HG02981 (cell line): ENCODE data around the gene BCAS3.

ENCODE experiments used
- ATAC-seq: cut with Tn5 transposase; IDR thresholded peaks from one replicate; pipeline ENCODE4 v1.9.1; 2021; ENCODE audit warnings: mild to moderate bottlenecking, moderate library complexity; ENCODE audit not compliant: unreplicated experiment

BCAS3 gene

GRCh38 chr17:61323909-61324868 lies 646.5 kb downstream of the BCAS3 start:
- no peak for ATAC-seq

- ATAC-seq = no peak
Observed at GRCh38 chr17:61324950-61325349, 647.3 kb downstream of the BCAS3 start.

- ATAC-seq = no peak
Observed at GRCh38 chr17:61325382-61326073, 647.9 kb downstream of the BCAS3 start.

GRCh38 chr17:61326330-61326729 lies 648.7 kb downstream of the BCAS3 start:
- no peak for ATAC-seq

- ATAC-seq = no peak
Observed at GRCh38 chr17:61328351-61328750, 650.7 kb downstream of the BCAS3 start.

- no peak for ATAC-seq
Observed at GRCh38 chr17:61330174-61331150, 652.8 kb downstream of the BCAS3 start.

- no peak for ATAC-seq
Observed at GRCh38 chr17:61331178-61331577, 653.5 kb downstream of the BCAS3 start.

GRCh38 chr17:61331886-61332285 lies 654.2 kb downstream of the BCAS3 start:
- no peak for ATAC-seq

GRCh38 chr17:61333136-61333535 lies 655.5 kb downstream of the BCAS3 start:
- no peak for ATAC-seq

GRCh38 chr17:61334673-61335072 lies 657.0 kb downstream of the BCAS3 start:
- no peak for ATAC-seq

GRCh38 chr17:61335105-61335844 lies 657.6 kb downstream of the BCAS3 start:
- no peak for ATAC-seq

- no peak for ATAC-seq
Observed at GRCh38 chr17:61335845-61336655, 658.4 kb downstream of the BCAS3 start.

GRCh38 chr17:61337290-61337689 lies 659.6 kb downstream of the BCAS3 start:
- ATAC-seq = no peak

- ATAC-seq = no peak
Observed at GRCh38 chr17:61338000-61338798, 660.5 kb downstream of the BCAS3 start.

GRCh38 chr17:61338874-61339478 lies 661.3 kb downstream of the BCAS3 start:
- ATAC-seq = no peak

GRCh38 chr17:61340431-61341209 lies 663.0 kb downstream of the BCAS3 start:
- ATAC-seq = no peak

GRCh38 chr17:61343576-61343975 lies 665.9 kb downstream of the BCAS3 start:
- no peak for ATAC-seq
